Measurements from ENCODE around the gene RARG. TPM values are rescaled to one million over a fixed set of nuclear protein-coding genes. Genes with fewer than 3 reads are reported as not detected.
A peak's percentile ranks its signal among the peaks of the same experiment; 100 is the strongest.
"Not testable (repeated sequence)": the region's sequence is repeated elsewhere in the genome, so short reads cannot be mapped to it uniquely, and the experiment has no call there.

Gene RARG
- total RNA-seq, 1 donor from 2014 or later: 58.6 TPM

GRCh38 chr12:53208435-53208834, 23.6 kb downstream of the RARG start:
- intact Hi-C loops (cut with micrococcal nuclease): loop anchor here (5.0 kb wide), 2 partner anchors 201 to 234 kb away; partner anchors contain the start of genes EIF4B and PRR13
- no peak for DNase-seq (ENCODE audit: low spot score)
- Mint-ChIP-seq H3K27ac (peak overlapping the region; percentile 92), H3K36me3 (ENCODE audit: low read depth) (peaks cover 35% of the 10 kb centered on the region), H3K9me3 (no peaks in the 10 kb centered on the region), H3K4me1 (ENCODE audit: low read depth) (peaks cover 69% of the 10 kb centered on the region), H3K4me3 (peak overlapping the region; percentile 77), H3K27me3 (ENCODE audit: insufficient read depth) (no peaks in the 10 kb centered on the region)

GRCh38 chr12:53207042-53207441, 25.0 kb downstream of the RARG start, which contains the start of gene ITGB7:
Gene ITGB7 (minus strand): TSS chr12:53207251. CDS start chr12:53200443, 6,808 bp downstream.
- H3K27me3 Mint-ChIP-seq (ENCODE audit: insufficient read depth): no peaks in the 10 kb centered on the region
- H3K27ac Mint-ChIP-seq: peak within 1 kb of the TSS; percentile 92
- peaks cover 62% of the 10 kb centered on the region for H3K4me1 Mint-ChIP-seq (ENCODE audit: low read depth)
- no peaks in the 10 kb centered on the region for H3K9me3 Mint-ChIP-seq
- DNase-seq (ENCODE audit: low spot score): peak; percentile 58
- intact Hi-C loops (cut with micrococcal nuclease): loop anchor here (5.0 kb wide), 2 partner anchors 200 to 235 kb away; partner anchors contain the start of genes EIF4B and PRR13
- peaks cover 26% of the 10 kb centered on the region for H3K36me3 Mint-ChIP-seq (ENCODE audit: low read depth)
- H3K4me3 Mint-ChIP-seq: peak within 1 kb of the TSS; percentile 82

GRCh38 chr12:53205747-53206419, 26.1 kb downstream of the RARG start:
- Mint-ChIP-seq H3K27ac (peak overlapping the region; percentile 90), H3K9me3 (no peaks in the 10 kb centered on the region), H3K36me3 (ENCODE audit: low read depth) (peaks cover 26% of the 10 kb centered on the region), H3K4me1 (ENCODE audit: low read depth) (peaks cover 67% of the 10 kb centered on the region), H3K27me3 (ENCODE audit: insufficient read depth) (no peaks in the 10 kb centered on the region), H3K4me3 (peak overlapping the region; percentile 82)
- peak; percentile 74 for DNase-seq (ENCODE audit: low spot score)
- intact Hi-C loops (cut with micrococcal nuclease): loop anchor here (1.0 to 5.0 kb wide), 6 partner anchors 8 to 236 kb away; partner anchors contain the start of genes CSAD, EIF4B, PRR13 and ZNF740

GRCh38 chr12:53204351-53204750, 27.7 kb downstream of the RARG start:
- Mint-ChIP-seq H3K27ac (peak overlapping the region; percentile 9), H3K4me3 (peak overlapping the region; percentile 29), H3K4me1 (ENCODE audit: low read depth) (peaks cover 79% of the 10 kb centered on the region), H3K36me3 (ENCODE audit: low read depth) (peaks cover 36% of the 10 kb centered on the region), H3K9me3 (no peaks in the 10 kb centered on the region), H3K27me3 (ENCODE audit: insufficient read depth) (no peaks in the 10 kb centered on the region)
- intact Hi-C loops (cut with micrococcal nuclease): no loop called here
- DNase-seq (ENCODE audit: low spot score): no peak

- peaks cover 81% of the 10 kb centered on the region for H3K4me1 Mint-ChIP-seq (ENCODE audit: low read depth)
- H3K27ac Mint-ChIP-seq; intact Hi-C loops (cut with micrococcal nuclease); H3K4me3 Mint-ChIP-seq; H3K9me3 Mint-ChIP-seq; H3K27me3 Mint-ChIP-seq (ENCODE audit: insufficient read depth); DNase-seq (ENCODE audit: low spot score): not testable (repeated sequence)
- peaks cover 40% of the 10 kb centered on the region for H3K36me3 Mint-ChIP-seq (ENCODE audit: low read depth)
Observed at GRCh38 chr12:53202316-53202715, 29.7 kb downstream of the RARG start.

GRCh38 chr12:53201639-53202038, 30.4 kb downstream of the RARG start:
- Mint-ChIP-seq H3K27ac (no peak overlapping the region), H3K9me3 (no peaks in the 10 kb centered on the region), H3K4me3 (no peak overlapping the region), H3K4me1 (ENCODE audit: low read depth) (peaks cover 74% of the 10 kb centered on the region), H3K36me3 (ENCODE audit: low read depth) (peaks cover 42% of the 10 kb centered on the region), H3K27me3 (ENCODE audit: insufficient read depth) (no peaks in the 10 kb centered on the region)
- intact Hi-C loops (cut with micrococcal nuclease): no loop called here
- no peak for DNase-seq (ENCODE audit: low spot score)

- Mint-ChIP-seq H3K27me3 (ENCODE audit: insufficient read depth) (no peaks in the 10 kb centered on the region), H3K9me3 (no peaks in the 10 kb centered on the region), H3K27ac (peak overlapping the region; percentile 95), H3K4me3 (peak overlapping the region; percentile 83), H3K4me1 (ENCODE audit: low read depth) (peaks cover 69% of the 10 kb centered on the region), H3K36me3 (ENCODE audit: low read depth) (peaks cover 45% of the 10 kb centered on the region)
- intact Hi-C loops (cut with micrococcal nuclease): no loop called here
- DNase-seq (ENCODE audit: low spot score): no peak
Observed at GRCh38 chr12:53201177-53201541, 30.9 kb downstream of the RARG start.

GRCh38 chr12:53200458-53201176, 31.4 kb downstream of the RARG start:
- Mint-ChIP-seq H3K4me1 (ENCODE audit: low read depth) (peaks cover 67% of the 10 kb centered on the region), H3K27me3 (ENCODE audit: insufficient read depth) (no peaks in the 10 kb centered on the region)

GRCh38 chr12:53200107-53200457, 31.9 kb downstream of the RARG start:
- Mint-ChIP-seq H3K27me3 (ENCODE audit: insufficient read depth) (no peaks in the 10 kb centered on the region), H3K36me3 (ENCODE audit: low read depth) (peaks cover 51% of the 10 kb centered on the region), H3K4me3 (peak overlapping the region; percentile 83), H3K27ac (peak overlapping the region; percentile 95), H3K4me1 (ENCODE audit: low read depth) (peaks cover 67% of the 10 kb centered on the region), H3K9me3 (no peaks in the 10 kb centered on the region)
- no peak for DNase-seq (ENCODE audit: low spot score)
- intact Hi-C loops (cut with micrococcal nuclease): loop anchor here (1.0 kb wide), 1 partner anchor 20 kb away; the partner anchor contains the start of genes CSAD and ZNF740

More at GRCh38 chr12:53200458-53201176, 31.4 kb downstream of the RARG start:
- peak overlapping the region; percentile 83 for H3K4me3 Mint-ChIP-seq
- peaks cover 50% of the 10 kb centered on the region for H3K36me3 Mint-ChIP-seq (ENCODE audit: low read depth)
- no peaks in the 10 kb centered on the region for H3K9me3 Mint-ChIP-seq
- intact Hi-C loops (cut with micrococcal nuclease): loop anchor here (1.0 kb wide), 1 partner anchor 20 kb away; the partner anchor contains the start of genes CSAD and ZNF740
- DNase-seq (ENCODE audit: low spot score): peak; percentile 16
- H3K27ac Mint-ChIP-seq: peak overlapping the region; percentile 95

- Mint-ChIP-seq H3K4me1 (ENCODE audit: low read depth) (peaks cover 70% of the 10 kb centered on the region), H3K36me3 (ENCODE audit: low read depth) (peaks cover 55% of the 10 kb centered on the region), H3K4me3 (peak overlapping the region; percentile 83), H3K27me3 (ENCODE audit: insufficient read depth) (no peaks in the 10 kb centered on the region), H3K9me3 (no peaks in the 10 kb centered on the region), H3K27ac (peak overlapping the region; percentile 49)
- intact Hi-C loops (cut with micrococcal nuclease): loop anchor here (1.0 kb wide), 1 partner anchor 19 kb away; the partner anchor contains the start of genes CSAD and ZNF740
- DNase-seq (ENCODE audit: low spot score): no peak
Observed at GRCh38 chr12:53199700-53200099, 32.3 kb downstream of the RARG start.

- Mint-ChIP-seq H3K27ac (peak overlapping the region; percentile 83), H3K36me3 (ENCODE audit: low read depth) (peaks cover 57% of the 10 kb centered on the region), H3K4me1 (ENCODE audit: low read depth) (peaks cover 59% of the 10 kb centered on the region), H3K4me3 (peak overlapping the region; percentile 60), H3K27me3 (ENCODE audit: insufficient read depth) (no peaks in the 10 kb centered on the region), H3K9me3 (no peaks in the 10 kb centered on the region)
- peak; percentile 17 for DNase-seq (ENCODE audit: low spot score)
- intact Hi-C loops (cut with micrococcal nuclease): loop anchor here (1.0 kb wide), 2 partner anchors 8 to 39 kb away; no protein-coding TSS in a partner anchor
Observed at GRCh38 chr12:53198486-53199110, 33.4 kb downstream of the RARG start.

GRCh38 chr12:53197011-53197640, 34.9 kb downstream of the RARG start:
- Mint-ChIP-seq H3K4me1 (ENCODE audit: low read depth) (peaks cover 53% of the 10 kb centered on the region), H3K9me3 (no peaks in the 10 kb centered on the region)

More at GRCh38 chr12:53197011-53197640, 34.9 kb downstream of the RARG start:
- H3K27ac Mint-ChIP-seq: peak overlapping the region; percentile 8
- H3K36me3 Mint-ChIP-seq (ENCODE audit: low read depth): peaks cover 66% of the 10 kb centered on the region
- no peak overlapping the region for H3K4me3 Mint-ChIP-seq
- no peak for DNase-seq (ENCODE audit: low spot score)
- intact Hi-C loops (cut with micrococcal nuclease): no loop called here
- no peaks in the 10 kb centered on the region for H3K27me3 Mint-ChIP-seq (ENCODE audit: insufficient read depth)
